Coronary artery (tissue), 2 donors: ENCODE results near the gene CORO2A.

ENCODE experiments used
- DNase-seq: peaks from one replicate; pipeline ENCODE4 v3.0.0-alpha.2; 2017; ENCODE audit warnings: low spot score
- H3K27ac ChIP-seq, 2 donors: fragments of 200-600 bp; sonication (generic); one replicate each; pipeline ENCODE4 v1.5.1; 2016 to 2019
- H3K4me3 ChIP-seq: fragments of 200-600 bp; sonication (generic); 2 replicates; pipeline ENCODE4 v1.5.1; 2016; ENCODE audit warnings: mild to moderate bottlenecking, moderate library complexity
- CTCF ChIP-seq: fragments of 200-600 bp; sonication (generic); IDR thresholded peaks from one replicate; pipeline ENCODE4 v1.5.1; 2019; ENCODE audit warnings: antibody characterized with exemption

CORO2A gene

GRCh38 chr9:98192503-98193335 is at the start of gene CORO2A:
CORO2A (minus strand) TSS chr9:98192637; CDS start chr9:98157660, 34,977 bp downstream.
- TF ChIP-seq CTCF: no peak
- Histone ChIP-seq H3K4me3 (peak within 1 kb of the TSS; percentile 79), H3K27ac (peak within 1 kb of the TSS; percentile 33 to 76)
- DNase-seq: no peak

GRCh38 chr9:98241357-98242300 is 49.2 kb upstream of the CORO2A start:
- no peak overlapping the region for H3K27ac ChIP-seq
- TF ChIP-seq CTCF: no peak
- DNase-seq: no peak
- H3K4me3 ChIP-seq: no peak overlapping the region

DNA sequence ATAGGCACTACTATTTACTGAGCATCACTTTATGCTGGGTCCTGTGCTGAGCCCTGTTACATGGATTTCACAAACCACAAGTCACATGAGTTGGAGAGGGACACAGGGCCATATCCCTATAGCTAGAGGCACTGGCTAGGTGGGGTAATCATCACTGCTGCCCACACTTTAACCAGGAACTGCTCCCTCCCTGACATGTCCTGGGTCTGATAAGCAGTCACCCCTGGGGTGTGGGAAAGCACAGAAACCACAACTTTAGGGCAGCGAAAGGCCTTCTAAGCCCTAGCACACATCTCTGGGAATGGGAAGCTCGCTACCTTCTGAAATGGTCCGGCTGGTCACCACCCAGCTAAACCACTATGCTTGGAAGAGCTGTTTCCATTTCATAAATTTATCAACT is 48.0 kb upstream of the CORO2A start:
- DNase-seq: no peak
- H3K27ac ChIP-seq: no peak overlapping the region
- H3K4me3 ChIP-seq: no peak overlapping the region
- no peak for TF ChIP-seq CTCF

DNA sequence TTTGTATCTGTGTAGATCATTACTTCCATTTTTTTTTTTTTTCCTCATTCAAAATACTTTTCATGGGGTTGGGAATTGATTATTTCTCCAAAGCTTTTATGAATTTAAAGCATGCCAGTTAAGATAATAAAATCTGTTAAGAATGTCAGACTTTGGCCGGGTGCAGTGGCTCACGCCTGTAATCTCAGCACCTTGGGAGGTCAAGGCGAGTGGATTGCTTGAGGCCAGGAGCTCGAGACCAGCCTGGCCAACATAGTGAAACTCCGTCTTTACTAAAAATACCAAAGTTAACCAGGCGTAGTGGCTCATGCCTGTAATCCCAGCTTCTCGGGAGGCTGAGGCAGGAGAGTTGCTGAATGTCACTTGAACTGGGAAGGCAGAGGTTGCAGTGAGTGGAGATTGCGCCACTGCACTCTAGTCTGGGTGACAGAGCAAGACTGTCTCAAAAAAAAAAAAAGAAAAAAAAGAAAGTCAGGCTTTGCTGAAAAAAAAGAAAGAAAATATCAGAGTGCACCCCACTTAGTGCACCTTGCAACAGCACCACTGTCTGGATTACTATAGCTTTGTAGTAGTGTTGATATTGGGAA is 44.6 kb upstream of the CORO2A start:
- no peak overlapping the region for H3K27ac ChIP-seq
- H3K4me3 ChIP-seq: no peak overlapping the region
- DNase-seq: no peak
- TF ChIP-seq CTCF: no peak

DNA sequence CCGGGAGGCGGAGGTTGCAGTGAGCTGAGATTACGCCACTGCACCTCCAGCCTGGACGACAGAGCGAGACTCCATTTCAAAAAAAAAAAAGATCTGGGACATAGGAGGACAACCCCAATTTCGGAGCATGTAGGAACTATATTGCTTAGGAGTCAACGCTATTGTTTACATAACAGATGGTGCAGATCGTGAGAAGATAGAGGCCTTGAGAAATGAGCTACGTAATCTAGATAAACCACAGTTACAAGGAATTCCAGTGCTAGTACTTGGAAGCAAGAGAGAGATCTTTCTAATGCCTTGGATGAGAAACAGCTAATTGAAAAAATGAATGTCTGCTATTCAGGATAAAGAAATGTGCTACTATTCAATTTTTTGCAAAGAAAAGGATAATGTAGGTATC is 42.7 kb upstream of the CORO2A start:
- Histone ChIP-seq H3K27ac (no peak overlapping the region), H3K4me3 (no peak overlapping the region)
- TF ChIP-seq CTCF: no peak
- no peak for DNase-seq

GRCh38 chr9:98234245-98234825 is 41.9 kb upstream of the CORO2A start:
- no peak for DNase-seq
- TF ChIP-seq CTCF: no peak
- H3K27ac ChIP-seq: no peak overlapping the region
- no peak overlapping the region for H3K4me3 ChIP-seq
